ENCODE data around the gene SLC38A10. TPM values are rescaled to one million over a fixed set of nuclear protein-coding genes. Genes with fewer than 3 reads are reported as not detected.
A peak's percentile ranks its signal among the peaks of the same experiment; 100 is the strongest.

Gene SLC38A10
- total and polyA plus RNA-seq, 2 of the 13 experiments (the other 11 are each of a cell fraction or from before 2014, with no cell fraction given), result 23.4 to 55.8 TPM

DNA sequence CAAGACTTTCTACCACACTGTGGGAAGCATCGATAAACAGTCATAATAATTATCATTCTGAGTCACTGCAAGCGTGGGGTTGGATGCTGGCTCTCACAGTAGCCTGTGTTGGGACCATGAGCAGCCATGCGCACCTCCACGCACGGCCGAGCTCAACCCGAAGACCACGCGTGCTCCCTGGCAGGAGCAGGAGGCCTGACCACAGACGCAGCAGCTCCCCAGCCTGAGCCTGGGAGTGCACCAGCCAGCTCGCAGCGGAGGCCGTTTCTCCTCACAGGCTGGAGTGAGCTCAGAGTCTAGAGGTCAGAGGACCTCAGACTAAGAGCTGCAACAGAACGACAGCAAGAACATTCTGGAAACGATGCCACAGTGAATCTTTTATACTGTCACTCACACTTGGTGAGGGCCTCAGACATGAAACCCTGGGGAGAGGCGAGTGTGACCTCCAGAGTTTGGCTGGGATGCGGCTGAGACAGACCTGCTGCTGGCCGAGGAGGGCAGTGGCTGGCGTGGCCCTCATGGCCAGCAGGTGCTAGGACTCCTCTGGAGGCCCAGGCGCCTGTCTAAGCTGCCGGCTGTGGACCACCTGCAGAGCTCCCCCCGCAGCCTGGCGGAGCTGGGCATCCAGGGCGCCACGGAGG lies 50.0 kb downstream of the SLC38A10 start (continued):
- TF ChIP-seq ARNTL (CRISPR knock-in tag; IDR thresholded peaks at IDR 0.05) (no peak), MTF1 (CRISPR knock-in tag; IDR thresholded peaks at IDR 0.05) (no peak), NFKB2 (CRISPR knock-in tag; IDR thresholded peaks at IDR 0.05; ENCODE audit: borderline replicate concordance) (no peak; the same call in 1 of the 2 replicates), RAD21 (CRISPR knock-in tag; IDR thresholded peaks at IDR 0.05) (no peak), TBX3 (IDR thresholded peaks at IDR 0.05; ENCODE audit: borderline replicate concordance) (no peak), SRSF4 (IDR thresholded peaks at IDR 0.05; ENCODE audit: low read depth, low read length, poor library complexity, severe bottlenecking) (no peak), GATA4 (IDR thresholded peaks at IDR 0.05; ENCODE audit: borderline replicate concordance, low read depth) (no peak), SMARCC2 (IDR thresholded peaks at IDR 0.05) (no peak), HNRNPLL (IDR thresholded peaks at IDR 0.05; ENCODE audit: low read depth, low read length, poor library complexity, severe bottlenecking) (no peak), ZNF652 (CRISPR knock-in tag; IDR thresholded peaks at IDR 0.05; ENCODE audit: borderline replicate concordance, low read depth) (no peak), FLYWCH1 (CRISPR knock-in tag; IDR thresholded peaks at IDR 0.05) (no peak), KAT2B (IDR thresholded peaks at IDR 0.05; ENCODE audit: borderline replicate concordance, low read depth, low read length) (no peak), MZF1 (CRISPR knock-in tag; IDR thresholded peaks at IDR 0.05; ENCODE audit: borderline replicate concordance) (no peak), SAP130 (CRISPR knock-in tag; IDR thresholded peaks at IDR 0.05; ENCODE audit: low read depth) (no peak), ZKSCAN1 (IDR thresholded peaks at IDR 0.05; ENCODE audit: low read length) (no peak), GATAD2A (CRISPR knock-in tag; IDR thresholded peaks at IDR 0.05) (no peak), ZNF746 (CRISPR knock-in tag; IDR thresholded peaks at IDR 0.05) (no peak), WIZ (CRISPR knock-in tag; IDR thresholded peaks at IDR 0.05) (peak; percentile 36; the same call in 1 of the 2 replicates), SNAPC2 (CRISPR knock-in tag; IDR thresholded peaks at IDR 0.05) (no peak)
- TF ChIP-seq, protein P1, sequence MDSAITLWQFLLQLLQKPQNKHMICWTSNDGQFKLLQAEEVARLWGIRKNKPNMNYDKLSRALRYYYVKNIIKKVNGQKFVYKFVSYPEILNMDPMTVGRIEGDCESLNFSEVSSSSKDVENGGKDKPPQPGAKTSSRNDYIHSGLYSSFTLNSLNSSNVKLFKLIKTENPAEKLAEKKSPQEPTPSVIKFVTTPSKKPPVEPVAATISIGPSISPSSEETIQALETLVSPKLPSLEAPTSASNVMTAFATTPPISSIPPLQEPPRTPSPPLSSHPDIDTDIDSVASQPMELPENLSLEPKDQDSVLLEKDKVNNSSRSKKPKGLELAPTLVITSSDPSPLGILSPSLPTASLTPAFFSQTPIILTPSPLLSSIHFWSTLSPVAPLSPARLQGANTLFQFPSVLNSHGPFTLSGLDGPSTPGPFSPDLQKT (CRISPR knock-in tag; IDR thresholded peaks at IDR 0.05; ENCODE audit: borderline replicate concordance), result no peak
- TF ChIP-seq, protein P2, sequence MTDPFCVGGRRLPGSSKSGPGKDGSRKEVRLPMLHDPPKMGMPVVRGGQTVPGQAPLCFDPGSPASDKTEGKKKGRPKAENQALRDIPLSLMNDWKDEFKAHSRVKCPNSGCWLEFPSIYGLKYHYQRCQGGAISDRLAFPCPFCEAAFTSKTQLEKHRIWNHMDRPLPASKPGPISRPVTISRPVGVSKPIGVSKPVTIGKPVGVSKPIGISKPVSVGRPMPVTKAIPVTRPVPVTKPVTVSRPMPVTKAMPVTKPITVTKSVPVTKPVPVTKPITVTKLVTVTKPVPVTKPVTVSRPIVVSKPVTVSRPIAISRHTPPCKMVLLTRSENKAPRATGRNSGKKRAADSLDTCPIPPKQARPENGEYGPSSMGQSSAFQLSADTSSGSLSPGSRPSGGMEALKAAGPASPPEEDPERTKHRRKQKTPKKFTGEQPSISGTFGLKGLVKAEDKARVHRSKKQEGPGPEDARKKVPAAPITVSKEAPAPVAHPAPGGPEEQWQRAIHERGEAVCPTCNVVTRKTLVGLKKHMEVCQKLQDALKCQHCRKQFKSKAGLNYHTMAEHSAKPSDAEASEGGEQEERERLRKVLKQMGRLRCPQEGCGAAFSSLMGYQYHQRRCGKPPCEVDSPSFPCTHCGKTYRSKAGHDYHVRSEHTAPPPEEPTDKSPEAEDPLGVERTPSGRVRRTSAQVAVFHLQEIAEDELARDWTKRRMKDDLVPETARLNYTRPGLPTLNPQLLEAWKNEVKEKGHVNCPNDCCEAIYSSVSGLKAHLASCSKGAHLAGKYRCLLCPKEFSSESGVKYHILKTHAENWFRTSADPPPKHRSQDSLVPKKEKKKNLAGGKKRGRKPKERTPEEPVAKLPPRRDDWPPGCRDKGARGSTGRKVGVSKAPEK (CRISPR knock-in tag; IDR thresholded peaks at IDR 0.05; ENCODE audit: borderline replicate concordance), result no peak
- TF ChIP-seq, protein P3, sequence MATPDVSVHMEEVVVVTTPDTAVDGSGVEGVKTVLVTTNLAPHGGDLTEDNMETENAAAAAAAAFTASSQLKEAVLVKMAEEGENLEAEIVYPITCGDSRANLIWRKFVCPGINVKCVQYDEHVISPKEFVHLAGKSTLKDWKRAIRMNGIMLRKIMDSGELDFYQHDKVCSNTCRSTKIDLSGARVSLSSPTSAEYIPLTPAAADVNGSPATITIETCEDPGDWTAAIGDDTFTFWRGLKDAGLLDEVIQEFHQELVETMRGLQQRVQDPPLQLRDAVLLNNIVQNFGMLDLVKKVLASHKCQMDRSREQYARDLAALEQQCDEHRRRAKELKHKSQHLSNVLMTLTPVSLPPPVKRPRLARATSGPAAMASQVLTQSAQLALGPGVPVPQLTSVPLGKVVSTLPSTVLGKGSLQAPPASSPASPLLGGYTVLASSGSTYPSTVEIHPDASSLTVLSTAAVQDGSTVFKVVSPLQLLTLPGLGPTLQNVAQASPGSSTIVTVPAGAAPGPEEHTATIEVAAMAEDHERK (CRISPR knock-in tag; IDR thresholded peaks at IDR 0.05; ENCODE audit: low read depth), result no peak
- TF ChIP-seq, protein P4, sequence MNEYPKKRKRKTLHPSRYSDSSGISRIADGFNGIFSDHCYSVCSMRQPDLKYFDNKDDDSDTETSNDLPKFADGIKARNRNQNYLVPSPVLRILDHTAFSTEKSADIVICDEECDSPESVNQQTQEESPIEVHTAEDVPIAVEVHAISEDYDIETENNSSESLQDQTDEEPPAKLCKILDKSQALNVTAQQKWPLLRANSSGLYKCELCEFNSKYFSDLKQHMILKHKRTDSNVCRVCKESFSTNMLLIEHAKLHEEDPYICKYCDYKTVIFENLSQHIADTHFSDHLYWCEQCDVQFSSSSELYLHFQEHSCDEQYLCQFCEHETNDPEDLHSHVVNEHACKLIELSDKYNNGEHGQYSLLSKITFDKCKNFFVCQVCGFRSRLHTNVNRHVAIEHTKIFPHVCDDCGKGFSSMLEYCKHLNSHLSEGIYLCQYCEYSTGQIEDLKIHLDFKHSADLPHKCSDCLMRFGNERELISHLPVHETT (CRISPR knock-in tag; conservative IDR thresholded peaks at IDR 0.05), result no peak

Measured in HepG2 (cell line).